GM21723 (cell line): Measurements from ENCODE around the gene CAND2.
"Not testable (repeated sequence)": the region's sequence is repeated elsewhere in the genome, so short reads cannot be mapped to it uniquely, and the experiment has no call there.

Experiments
- ATAC-seq: cut with Tn5 transposase; IDR thresholded peaks from one replicate; pipeline ENCODE4 v1.9.1; 2021; ENCODE audit warnings: mild to moderate bottlenecking, moderate library complexity; ENCODE audit not compliant: unreplicated experiment

The CAND2 gene

DNA sequence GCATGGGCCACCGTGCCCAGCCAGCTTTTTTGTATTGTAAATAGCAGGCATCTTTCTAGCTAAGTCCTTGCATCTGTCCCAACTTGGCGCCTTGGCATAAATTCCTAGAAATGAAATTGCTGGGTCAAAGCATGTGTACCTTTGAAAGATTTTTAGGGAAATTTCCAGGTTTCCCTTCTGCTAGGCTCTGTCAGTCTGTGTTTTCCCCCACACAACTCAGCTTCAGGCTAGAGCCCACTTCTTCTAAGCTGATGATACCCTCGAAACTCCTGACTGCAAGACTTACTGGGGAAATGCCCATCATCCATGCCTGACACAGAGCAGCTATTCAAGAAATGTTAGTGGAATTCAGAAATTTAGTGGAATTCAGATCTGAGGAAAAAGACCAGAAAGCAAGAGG is 55.7 kb downstream of the CAND2 start:
- ATAC-seq, result no peak

DNA sequence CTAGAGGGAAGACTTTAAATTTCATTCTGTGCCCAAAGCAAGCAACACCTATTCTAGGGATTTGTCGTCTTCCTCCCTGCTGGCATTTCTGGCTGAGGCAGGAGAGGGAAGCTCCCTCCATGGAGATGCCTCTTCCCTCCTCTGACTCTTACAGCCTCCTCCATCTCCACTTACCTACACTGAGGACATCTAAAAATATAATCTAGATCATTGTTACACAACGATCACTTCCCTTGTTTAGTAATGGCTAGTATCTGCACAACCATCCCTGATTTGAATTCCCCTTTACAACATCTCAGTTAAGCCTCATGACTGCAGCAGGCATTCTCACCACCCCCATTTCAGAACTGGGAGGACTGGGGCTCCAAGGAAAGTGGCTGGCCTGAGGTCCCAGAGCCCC is 57.4 kb downstream of the CAND2 start:
- ATAC-seq, result not testable (repeated sequence)

DNA sequence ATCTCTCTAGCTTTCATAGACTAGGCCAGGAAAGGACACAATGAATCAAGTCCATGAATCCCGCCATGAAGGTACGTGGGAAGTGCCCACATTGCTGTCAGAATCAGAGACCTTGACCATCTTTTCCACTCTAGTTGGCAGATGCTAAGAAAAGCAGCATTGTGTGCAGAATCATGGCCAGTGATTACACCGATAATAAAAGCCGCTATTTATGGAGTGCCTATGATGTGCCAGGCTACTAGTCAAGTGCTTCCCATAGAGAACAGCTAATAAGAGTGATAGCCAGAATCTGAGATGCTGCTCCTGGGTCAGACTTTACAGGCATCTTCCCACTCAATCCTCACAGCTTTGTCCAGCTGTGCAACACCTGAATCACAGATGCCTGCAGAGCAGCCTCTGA is 58.1 kb downstream of the CAND2 start:
- ATAC-seq, result no peak

DNA sequence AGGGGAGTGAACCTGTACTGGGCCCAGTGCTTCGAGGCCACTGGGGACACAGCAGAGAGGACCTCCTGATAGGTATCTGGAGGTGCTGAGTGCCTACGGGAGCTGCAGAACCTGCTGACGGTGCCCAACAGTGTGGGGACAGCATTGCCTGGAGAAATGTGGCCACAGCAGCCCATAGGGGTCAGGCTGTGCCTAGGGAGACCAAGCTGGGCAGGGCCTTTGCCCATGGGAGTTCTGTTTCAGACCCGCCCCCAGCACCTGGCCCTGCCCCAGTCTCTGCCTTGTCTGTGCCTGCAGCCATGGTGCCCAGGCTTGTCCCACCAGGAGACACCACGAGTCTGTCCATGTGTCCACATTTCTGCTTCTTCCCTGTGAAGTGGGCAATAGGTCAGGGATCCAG is 60.1 kb downstream of the CAND2 start:
- no peak for ATAC-seq

DNA sequence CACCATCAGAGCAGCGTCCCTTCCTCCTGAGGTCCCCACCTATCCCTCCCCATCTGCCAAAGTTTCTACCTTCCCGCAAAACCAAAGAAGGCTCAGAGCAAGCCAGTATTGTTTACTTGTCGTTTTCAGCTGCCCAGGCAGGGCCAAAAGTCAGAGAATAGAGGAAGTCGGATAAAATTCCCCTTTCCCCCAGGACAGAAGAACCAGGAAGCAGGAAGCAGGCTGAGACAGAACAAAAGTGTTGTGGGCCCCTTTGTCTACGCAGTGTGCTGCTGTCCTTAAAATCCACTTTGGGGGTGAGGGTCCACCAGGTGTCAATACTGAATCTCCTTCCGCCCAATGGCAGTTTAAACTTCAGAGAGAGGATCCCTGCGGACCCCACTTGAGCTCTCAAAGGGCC is 63.4 kb downstream of the CAND2 start:
- ATAC-seq, result no peak

DNA sequence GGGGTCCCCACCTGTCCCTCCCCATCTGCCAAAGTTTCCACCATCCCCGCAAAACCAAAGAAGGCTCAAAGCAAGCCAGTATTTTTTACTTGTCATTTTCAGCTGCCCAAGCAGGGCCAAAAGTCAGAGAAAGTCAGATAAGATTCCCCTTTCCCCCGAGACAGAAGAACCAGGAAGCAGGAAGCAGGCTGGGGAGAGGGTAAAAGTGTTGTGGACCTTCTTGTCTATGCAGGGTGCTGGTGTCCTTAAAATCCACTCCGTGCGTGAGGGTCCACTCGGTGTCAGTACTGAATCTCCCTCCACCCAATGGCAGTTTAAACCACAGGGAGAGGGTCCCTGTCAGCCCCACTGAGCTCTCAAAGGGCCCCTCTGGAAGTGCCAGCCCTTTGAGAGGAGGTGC is 65.1 kb downstream of the CAND2 start:
- ATAC-seq, result no peak

DNA sequence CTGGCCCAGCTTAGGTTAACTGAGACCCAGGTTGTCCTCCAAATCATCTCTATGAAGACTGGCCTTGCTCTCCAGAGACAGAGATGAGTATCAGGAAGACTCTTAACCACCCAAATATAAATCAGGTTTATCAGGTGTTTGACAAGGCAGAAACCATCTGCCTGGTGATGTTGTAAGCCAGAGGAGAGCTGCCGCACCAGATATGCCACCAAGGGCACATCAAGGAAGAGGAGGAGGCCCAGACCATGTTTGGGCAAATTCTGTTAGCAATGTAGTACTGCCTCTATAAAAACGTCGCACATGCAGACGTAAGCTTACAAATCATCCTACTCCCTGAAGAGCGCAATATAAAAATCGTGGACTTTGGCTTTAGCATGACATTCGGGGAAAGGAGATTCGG is 65.9 kb downstream of the CAND2 start:
- ATAC-seq, result no peak

DNA sequence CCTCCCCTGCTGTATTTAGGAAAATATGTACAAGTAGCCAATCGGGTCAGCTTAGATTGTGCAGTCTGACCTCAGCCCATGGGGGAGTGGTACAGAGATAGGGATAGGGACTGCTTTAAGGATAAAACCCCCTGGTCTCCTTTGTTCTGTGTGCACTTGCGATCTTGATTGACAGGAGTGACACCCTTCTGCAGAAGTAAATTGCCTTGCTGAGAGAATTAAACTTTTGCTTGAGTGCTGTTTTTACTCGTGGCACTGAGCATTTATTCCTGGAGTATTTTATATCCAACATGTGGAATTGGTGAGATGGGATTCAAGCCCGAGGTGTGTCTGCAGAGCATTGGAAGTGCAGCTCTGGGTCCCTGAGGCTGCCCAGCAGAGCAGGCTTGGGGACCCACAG is 68.8 kb downstream of the CAND2 start:
- ATAC-seq, result no peak

DNA sequence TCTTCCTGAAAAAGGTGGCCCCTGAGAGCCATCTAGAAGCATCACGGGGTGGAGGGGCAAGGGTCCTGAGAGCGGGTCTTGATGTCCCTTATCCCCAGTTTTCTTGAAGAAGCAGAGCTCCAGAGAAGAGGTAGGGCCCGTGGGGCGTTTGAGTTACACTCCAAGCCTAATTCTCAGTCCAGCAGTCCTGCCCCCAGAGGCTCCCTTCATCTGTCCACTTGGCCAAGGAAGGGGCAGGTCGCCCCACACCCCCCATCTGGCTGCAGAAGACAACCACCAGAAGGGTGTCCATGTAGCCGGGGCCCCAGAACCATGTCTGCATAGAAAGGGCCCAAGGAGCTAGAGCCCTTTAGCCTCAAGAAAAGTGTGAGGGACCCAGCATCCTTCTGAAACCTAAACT is 70.4 kb downstream of the CAND2 start:
- ATAC-seq, result no peak

DNA sequence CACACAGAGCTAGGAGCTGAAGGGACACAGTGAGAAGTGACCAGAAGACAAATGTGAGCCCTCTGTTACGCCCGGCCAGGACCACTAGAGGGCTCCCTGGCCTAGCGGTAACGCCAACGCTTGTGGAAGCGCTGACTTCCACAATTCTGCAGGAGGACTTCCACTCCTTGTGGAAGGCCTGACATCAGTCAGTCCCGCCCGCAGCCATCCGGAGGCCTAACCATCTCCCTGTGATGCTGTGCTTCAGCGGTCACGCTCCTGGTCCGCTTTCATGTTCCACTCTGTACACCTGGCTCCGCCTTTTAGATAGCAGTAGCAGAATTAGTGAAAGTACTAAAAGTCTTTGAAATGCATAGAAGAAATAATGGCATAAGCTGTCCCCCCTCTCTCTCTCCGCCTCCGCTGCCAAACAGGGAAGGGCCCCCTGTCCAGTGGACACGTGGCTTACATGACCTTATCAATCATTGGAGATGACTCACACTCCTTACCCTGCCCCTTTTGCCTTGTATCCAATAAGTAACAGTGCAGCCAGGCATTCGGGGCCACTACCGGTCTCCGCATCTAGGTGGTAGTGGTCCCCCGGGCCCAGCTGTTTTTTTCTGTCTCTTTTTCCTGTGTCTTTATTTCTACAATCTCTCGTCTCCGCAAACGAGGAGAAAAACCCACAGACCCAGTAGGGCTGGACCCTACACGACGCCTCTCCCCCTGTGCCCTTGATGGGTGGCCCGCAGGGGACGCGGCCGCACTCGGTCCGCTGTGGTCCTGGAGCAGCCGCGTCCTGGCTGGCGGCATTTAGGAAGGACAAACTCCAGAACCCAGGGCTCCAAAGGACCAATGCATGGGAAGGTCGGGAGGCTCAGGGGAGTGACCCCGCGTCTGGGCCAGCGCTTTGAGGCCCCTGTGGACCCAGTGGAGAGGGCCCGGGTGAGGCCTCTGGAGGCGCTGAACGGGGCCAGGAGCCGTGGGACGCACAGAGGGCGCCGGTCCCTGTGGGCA is 71.9 kb downstream of the CAND2 start:
- ATAC-seq, result peak; percentile 66

DNA sequence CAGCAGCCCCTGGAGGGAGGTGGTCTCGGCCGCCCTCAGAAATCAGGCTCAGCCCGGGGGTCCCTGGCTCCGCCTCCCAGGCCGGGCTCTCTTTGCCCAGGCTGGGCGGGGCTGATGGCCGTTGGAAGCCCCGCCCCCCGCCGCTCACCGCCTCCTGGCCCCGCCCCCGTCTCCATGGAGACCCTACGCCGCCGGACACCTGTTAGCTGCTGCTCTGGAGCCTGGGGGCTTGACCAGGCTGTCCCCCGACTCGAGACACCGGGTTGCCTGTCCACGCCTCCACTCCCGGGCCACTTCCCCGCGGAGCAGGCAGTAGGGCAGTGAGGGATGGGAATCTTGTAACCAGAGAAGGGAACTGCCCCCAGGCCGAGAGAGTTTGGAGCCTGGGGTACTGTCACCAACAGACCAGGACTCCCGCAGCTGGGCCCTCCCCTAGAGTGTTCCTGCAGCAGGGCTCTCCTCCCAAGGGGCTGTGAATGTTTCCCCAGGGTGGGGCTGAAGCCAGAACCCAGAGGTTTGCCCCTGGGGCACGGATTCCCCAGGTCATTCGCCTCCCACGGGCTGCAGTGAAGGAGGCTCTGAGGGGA is 72.6 kb downstream of the CAND2 start:
- peak; percentile 60 for ATAC-seq

DNA sequence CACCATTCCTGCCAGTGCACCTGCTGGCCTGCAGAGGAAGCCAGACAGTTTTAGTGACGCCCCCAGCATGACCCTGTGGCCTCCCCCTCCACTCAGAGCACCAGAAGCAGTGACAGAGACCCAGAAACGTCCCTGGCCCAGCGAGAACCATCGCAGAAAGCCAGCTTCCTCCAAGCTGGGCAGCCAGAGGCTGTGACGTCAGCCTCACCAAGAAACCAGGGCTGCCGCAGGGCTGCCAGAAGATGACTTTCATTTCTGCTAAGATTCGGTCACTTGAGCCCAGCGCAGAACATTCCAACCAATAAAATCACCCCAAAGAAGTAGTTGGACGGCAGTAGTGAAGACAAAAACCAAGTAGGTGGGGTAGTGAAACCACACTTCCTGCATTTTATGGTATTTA is 74.5 kb downstream of the CAND2 start:
- ATAC-seq, result no peak

DNA sequence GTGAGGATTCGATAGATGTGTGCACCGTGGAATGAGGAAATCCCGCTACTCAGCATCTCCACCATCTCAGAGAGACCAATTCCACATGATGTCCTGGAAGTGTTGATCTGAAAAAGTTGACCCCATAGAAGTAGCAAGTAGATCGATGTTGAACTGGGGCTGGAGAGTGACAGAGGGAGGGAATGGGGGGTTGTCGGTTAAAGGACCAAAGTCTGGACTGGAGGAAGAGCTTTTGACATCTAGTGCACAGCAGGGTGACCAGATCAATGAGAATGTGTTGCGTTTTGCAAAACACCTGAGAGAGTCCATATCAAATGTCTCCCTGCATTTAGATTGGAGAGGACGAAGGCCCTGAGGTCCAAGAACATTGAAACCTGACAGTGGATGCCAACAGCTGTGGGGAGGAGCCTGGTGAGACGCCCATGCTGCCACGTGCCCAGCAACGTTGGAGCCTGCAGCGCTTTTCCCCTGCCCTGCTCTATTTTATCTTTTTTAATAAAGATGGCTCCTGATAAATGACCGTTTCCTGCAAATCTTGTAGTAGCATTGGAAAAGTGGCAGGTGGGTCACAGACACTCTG is 75.0 kb downstream of the CAND2 start:
- ATAC-seq, result no peak

DNA sequence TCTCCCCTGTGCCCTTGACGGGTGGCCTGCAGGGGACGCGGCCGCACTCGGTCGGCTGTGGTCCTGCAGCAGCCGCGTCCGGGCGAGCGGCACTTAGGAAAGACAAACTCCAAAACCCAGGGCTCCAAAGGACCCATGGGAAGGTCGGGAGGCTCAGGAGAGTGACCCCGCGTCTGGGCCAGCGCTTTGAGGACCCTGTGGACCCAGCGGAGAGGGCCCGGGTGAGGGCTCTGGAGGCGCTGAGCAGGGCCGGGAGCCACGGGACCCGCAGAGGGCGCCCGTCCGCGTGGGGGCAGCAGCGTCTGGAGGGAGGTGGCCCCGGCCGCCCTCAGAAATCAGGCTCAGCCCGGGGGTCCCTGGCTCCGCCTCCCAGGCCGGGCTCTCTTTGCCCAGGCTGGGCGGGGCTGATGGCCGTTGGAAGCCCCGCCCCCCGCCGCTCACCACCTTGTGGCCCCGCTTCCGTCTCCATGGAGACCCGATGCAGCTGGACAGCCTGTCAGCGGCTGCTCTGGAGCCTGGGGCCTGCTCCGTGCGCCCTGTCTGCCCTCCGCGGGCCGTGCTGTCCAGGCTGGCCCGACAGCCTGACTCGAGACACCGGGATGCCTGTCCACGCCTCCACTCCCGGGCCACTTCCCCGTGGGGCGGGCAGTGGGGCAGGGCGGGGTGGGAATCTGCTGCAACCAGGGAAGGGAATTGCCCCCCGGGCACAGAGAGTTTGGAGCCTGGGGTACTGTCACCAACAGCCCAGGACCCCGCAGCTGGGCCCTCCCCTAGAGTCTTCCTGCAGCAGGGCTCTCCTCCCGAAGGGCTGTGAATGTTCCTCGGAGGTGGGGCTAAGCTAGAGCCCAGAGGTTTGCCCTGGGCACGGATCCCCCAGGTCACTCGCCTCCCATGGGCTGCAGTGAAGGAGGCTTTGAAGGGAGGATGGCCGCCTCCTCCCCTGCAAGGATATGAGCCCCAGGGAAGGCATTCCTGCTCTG is 79.7 kb downstream of the CAND2 start:
- ATAC-seq, result peak; percentile 52

DNA sequence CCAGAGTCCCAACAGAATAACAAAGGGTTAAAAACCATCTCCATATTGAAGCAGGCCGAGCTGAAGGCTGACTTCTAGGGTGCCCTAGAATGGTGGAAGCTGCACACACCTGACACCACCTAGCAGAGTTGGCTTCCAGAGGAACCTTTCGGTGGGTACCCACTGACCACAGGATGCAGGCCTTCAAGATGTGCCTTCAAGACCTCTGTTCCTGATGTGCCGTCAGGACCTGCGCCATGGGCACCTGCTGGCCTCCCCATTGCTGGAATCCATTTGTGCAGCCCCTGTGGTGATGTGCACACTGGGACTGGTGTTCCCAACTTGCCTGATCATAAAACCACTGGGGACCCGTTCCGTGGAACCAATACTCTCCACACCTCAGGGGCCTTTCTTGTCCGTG is 80.6 kb downstream of the CAND2 start:
- no peak for ATAC-seq

DNA sequence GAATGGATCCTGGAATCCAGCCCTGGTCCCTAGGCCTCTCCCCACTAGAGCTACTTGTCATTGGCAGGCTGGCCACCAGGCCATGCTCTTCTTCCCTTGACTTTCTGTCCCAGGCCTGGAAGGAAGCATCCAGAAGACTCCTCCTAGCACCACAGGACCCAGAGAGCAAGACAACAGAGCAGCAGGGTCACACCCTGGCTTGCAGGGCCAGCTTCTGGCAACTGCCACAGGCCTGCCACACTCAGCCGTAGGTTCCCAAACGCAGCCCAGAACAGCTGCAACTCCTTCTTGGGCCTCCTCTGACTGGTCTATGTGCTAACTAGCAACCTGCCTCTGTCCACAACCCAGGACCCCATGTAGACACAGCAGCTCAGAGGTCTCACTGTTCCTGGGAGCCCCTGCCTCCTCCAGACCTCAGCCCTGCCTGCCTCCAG is 81.7 kb downstream of the CAND2 start:
- no peak for ATAC-seq

DNA sequence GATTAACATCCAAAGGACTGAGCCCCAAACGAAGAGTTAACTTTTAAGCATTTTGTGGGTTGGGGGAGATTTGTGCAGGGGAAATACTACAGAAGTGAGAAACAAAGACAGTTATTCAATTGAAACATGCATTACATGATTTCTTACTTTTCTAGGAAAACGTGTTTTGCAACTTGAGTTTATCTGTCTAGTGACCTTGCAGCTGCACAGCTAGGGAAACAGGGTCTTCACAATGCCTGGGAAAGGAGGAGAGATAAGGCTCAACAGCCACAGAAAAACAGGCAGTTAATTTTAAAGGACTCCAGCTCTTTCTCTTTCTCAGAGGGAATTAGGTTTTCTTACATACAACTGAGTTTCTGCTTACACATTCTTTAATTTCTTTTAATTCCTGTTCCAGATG is 82.3 kb downstream of the CAND2 start:
- ATAC-seq, result not testable (repeated sequence)

DNA sequence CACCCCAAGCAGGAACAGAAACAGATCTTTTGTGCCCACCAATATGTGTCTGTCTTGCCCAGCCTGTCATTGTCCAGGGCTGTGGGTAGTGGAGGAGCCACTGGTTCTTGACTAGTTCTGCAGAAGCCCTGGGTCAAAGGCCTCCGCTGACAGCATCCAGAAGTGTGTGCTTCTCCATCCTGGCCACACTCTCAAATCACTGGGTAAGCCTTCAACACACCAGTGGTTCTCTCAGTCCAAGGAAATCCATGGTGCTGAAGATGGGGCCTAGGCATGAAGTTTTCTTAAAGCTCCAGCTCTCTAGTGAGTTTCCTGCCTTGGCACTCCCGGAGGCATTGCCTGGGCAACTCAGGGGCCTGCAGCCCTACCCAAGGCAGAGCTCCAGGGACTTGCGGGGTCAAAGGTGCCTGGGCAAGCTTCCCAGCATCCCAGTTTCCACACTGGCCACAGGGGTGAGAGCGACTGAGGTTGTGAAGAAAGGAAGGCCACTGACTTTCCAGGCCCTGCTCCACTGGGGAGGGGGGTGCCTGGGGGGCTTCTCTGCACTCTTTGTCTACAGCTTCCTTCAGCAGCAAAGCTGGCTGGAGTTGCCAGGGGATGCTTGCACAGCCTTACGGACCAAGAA is 82.8 kb downstream of the CAND2 start:
- no peak for ATAC-seq

DNA sequence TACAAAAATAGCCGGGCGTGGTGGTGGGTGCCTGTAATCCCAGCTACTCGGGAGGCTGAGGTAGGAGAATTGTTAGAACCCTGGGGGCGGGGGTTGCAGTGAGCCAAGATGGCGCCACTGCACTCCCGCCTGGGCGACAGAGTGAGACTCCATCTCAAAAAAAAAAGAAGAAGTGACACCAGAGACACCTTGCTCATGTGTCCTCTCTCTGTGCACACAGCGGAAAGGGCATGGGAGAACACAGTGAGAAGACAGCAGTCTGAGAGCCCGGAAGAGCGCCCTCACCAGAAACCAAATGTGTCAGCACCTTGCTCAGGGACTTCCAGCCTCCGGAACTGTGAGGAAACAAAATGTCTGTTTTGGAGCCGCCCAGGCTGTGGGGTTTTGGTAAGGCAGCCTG is 85.4 kb downstream of the CAND2 start:
- ATAC-seq, result peak; percentile 48
